Stimulated activated naive CD8-positive, alpha-beta T cell treated with anti-CD3 and anti-CD28 coated beads, Interleukin-15, amount 100 ng/mL, for 72 hours (primary cell): ENCODE data around the gene EFCAB8.
"Not testable (repeated sequence)": the region's sequence is repeated elsewhere in the genome, so short reads cannot be mapped to it uniquely, and the experiment has no call there.

Experiments used
- ATAC-seq: fragments of 150-1000 bp; cut with Tn5 transposase; 2 replicates; pipeline ENCODE4 v1.10.0; 2021; ENCODE audit warnings: mild to moderate bottlenecking, moderate library complexity
- DNase-seq, 2 donors: peaks; one replicate each; pipeline ENCODE4 v3.0.0; 2021 to 2022
- H3K27ac Mint-ChIP-seq, 2 donors: one replicate each; pipeline ENCODE4 v1.8.0; 2022; ENCODE audit warnings: mild to moderate bottlenecking in 2 of 2, mixed read lengths in 2 of 2, moderate library complexity in 2 of 2
- H3K27me3 Mint-ChIP-seq: one replicate; pipeline ENCODE4 v1.8.0; 2022; ENCODE audit warnings: mixed read lengths
- H3K4me1 Mint-ChIP-seq: one replicate; pipeline ENCODE4 v1.8.0; 2022; ENCODE audit warnings: mild to moderate bottlenecking, mixed read lengths
- H3K4me3 Mint-ChIP-seq, 2 donors: one replicate each; pipeline ENCODE4 v1.8.0; 2022; ENCODE audit warnings: mild to moderate bottlenecking in 2 of 2, mixed read lengths in 2 of 2, moderate library complexity in 1 of 2
- H3K9me3 Mint-ChIP-seq, 2 donors: one replicate each; pipeline ENCODE4 v1.8.0; 2022; ENCODE audit warnings: mixed read lengths in 2 of 2

The EFCAB8 gene

GRCh38 chr20:32972181-32973076, 113.7 kb downstream of the EFCAB8 start:
- ATAC-seq (peak; percentile 91), DNase-seq (peak; percentile 83 to 90)
- no peak overlapping the region for H3K4me3 Mint-ChIP-seq
- H3K9me3 Mint-ChIP-seq: peaks cover 12 to 21% of the 10 kb centered on the region in 2 donors
- H3K27ac Mint-ChIP-seq: no peak overlapping the region
- H3K4me1 Mint-ChIP-seq: no peaks in the 10 kb centered on the region
- no peaks in the 10 kb centered on the region for H3K27me3 Mint-ChIP-seq

- ATAC-seq: no peak
- H3K27me3 Mint-ChIP-seq: no peaks in the 10 kb centered on the region
- H3K4me3 Mint-ChIP-seq: no peak overlapping the region
- H3K4me1 Mint-ChIP-seq: peaks cover 5% of the 10 kb centered on the region
- peaks cover 12 to 23% of the 10 kb centered on the region in 2 donors for H3K9me3 Mint-ChIP-seq
- no peak for DNase-seq
- no peak overlapping the region for H3K27ac Mint-ChIP-seq
Observed at GRCh38 chr20:32973077-32973717, 114.5 kb downstream of the EFCAB8 start.

GRCh38 chr20:32974204-32975064, 115.7 kb downstream of the EFCAB8 start:
- H3K27ac Mint-ChIP-seq: peak overlapping the region; percentile 1 to 8
- H3K4me3 Mint-ChIP-seq, H3K4me1 Mint-ChIP-seq, ATAC-seq, H3K27me3 Mint-ChIP-seq: not testable (repeated sequence)
- peak in 1 of 2 donors; percentile 8 for DNase-seq
- peaks cover 7 to 23% of the 10 kb centered on the region in 2 donors for H3K9me3 Mint-ChIP-seq

GRCh38 chr20:32975121-32975520, 116.4 kb downstream of the EFCAB8 start:
- not testable (repeated sequence) for H3K4me3 Mint-ChIP-seq, ATAC-seq, H3K27ac Mint-ChIP-seq, H3K27me3 Mint-ChIP-seq, DNase-seq, H3K4me1 Mint-ChIP-seq
- H3K9me3 Mint-ChIP-seq: peaks cover 7 to 23% of the 10 kb centered on the region in 2 donors

GRCh38 chr20:32975698-32976674, 117.3 kb downstream of the EFCAB8 start:
- Mint-ChIP-seq H3K4me3 (no peak overlapping the region), H3K27me3 (no peaks in the 10 kb centered on the region), H3K4me1 (peaks cover 6% of the 10 kb centered on the region), H3K9me3 (peaks cover 7 to 23% of the 10 kb centered on the region in 2 donors), H3K27ac (peak overlapping the region in 1 of 2 donors; percentile 38)
- ATAC-seq: no peak
- peak in 1 of 2 donors; percentile 7 for DNase-seq

GRCh38 chr20:32976746-32977145, 118.0 kb downstream of the EFCAB8 start:
- ATAC-seq: no peak
- Mint-ChIP-seq H3K27ac (no peak overlapping the region), H3K4me1 (peaks cover 6% of the 10 kb centered on the region), H3K4me3 (no peak overlapping the region), H3K9me3 (peaks cover 7 to 23% of the 10 kb centered on the region in 2 donors), H3K27me3 (no peaks in the 10 kb centered on the region)
- DNase-seq: peak in 1 of 2 donors; percentile 8

- Mint-ChIP-seq H3K4me3 (no peak overlapping the region), H3K27me3 (no peaks in the 10 kb centered on the region), H3K4me1 (peaks cover 11% of the 10 kb centered on the region), H3K27ac (no peak overlapping the region), H3K9me3 (peaks cover 7 to 23% of the 10 kb centered on the region in 2 donors)
- DNase-seq (peak in 1 of 2 donors; percentile 7), ATAC-seq (no peak)
Observed at GRCh38 chr20:32977281-32978008, 118.7 kb downstream of the EFCAB8 start.

GRCh38 chr20:32978009-32978335, 119.2 kb downstream of the EFCAB8 start:
- peaks cover 7 to 23% of the 10 kb centered on the region in 2 donors for H3K9me3 Mint-ChIP-seq
- H3K27ac Mint-ChIP-seq: peak overlapping the region in 1 of 2 donors; percentile 37
- H3K27me3 Mint-ChIP-seq: no peaks in the 10 kb centered on the region
- ATAC-seq (no peak), DNase-seq (peak in 1 of 2 donors; percentile 7)
- H3K4me1 Mint-ChIP-seq: peaks cover 14% of the 10 kb centered on the region
- no peak overlapping the region for H3K4me3 Mint-ChIP-seq

GRCh38 chr20:32979201-32979998, 120.7 kb downstream of the EFCAB8 start:
- Mint-ChIP-seq H3K27ac (no peak overlapping the region), H3K4me3 (no peak overlapping the region), H3K27me3 (no peaks in the 10 kb centered on the region), H3K9me3 (peaks cover 7 to 23% of the 10 kb centered on the region in 2 donors), H3K4me1 (peaks cover 24% of the 10 kb centered on the region)
- DNase-seq: peak in 1 of 2 donors; percentile 2
- no peak for ATAC-seq

- no peak for DNase-seq
- Mint-ChIP-seq H3K4me1 (peaks cover 28% of the 10 kb centered on the region), H3K9me3 (peaks cover 7 to 15% of the 10 kb centered on the region in 2 donors), H3K27ac (no peak overlapping the region), H3K4me3 (no peak overlapping the region), H3K27me3 (no peaks in the 10 kb centered on the region)
- no peak for ATAC-seq
Observed at GRCh38 chr20:32980131-32980941, 121.6 kb downstream of the EFCAB8 start.

GRCh38 chr20:32980990-32981389, 122.3 kb downstream of the EFCAB8 start:
- peaks cover 7 to 15% of the 10 kb centered on the region in 2 donors for H3K9me3 Mint-ChIP-seq
- ATAC-seq (no peak), DNase-seq (no peak)
- no peaks in the 10 kb centered on the region for H3K27me3 Mint-ChIP-seq
- H3K4me3 Mint-ChIP-seq: no peak overlapping the region
- H3K27ac Mint-ChIP-seq: no peak overlapping the region
- H3K4me1 Mint-ChIP-seq: peaks cover 28% of the 10 kb centered on the region

- DNase-seq (no peak), ATAC-seq (no peak)
- H3K4me1 Mint-ChIP-seq: peaks cover 32% of the 10 kb centered on the region
- H3K27me3 Mint-ChIP-seq: no peaks in the 10 kb centered on the region
- H3K9me3 Mint-ChIP-seq: no peaks in the 10 kb centered on the region
- peak overlapping the region in 1 of 2 donors; percentile 27 for H3K27ac Mint-ChIP-seq
- H3K4me3 Mint-ChIP-seq: no peak overlapping the region
Observed at GRCh38 chr20:32982617-32983458, 124.1 kb downstream of the EFCAB8 start.
